ENCODE data around the gene TRIM46. TPM values are rescaled to one million over a fixed set of nuclear protein-coding genes. Genes with fewer than 3 reads are reported as not detected.
"Not testable (repeated sequence)": the region's sequence is repeated elsewhere in the genome, so short reads cannot be mapped to it uniquely, and the experiment has no call there.

TRIM46 gene
- polyA plus RNA-seq, 3 donors: 0.13 TPM; not detected in 2

DNA sequence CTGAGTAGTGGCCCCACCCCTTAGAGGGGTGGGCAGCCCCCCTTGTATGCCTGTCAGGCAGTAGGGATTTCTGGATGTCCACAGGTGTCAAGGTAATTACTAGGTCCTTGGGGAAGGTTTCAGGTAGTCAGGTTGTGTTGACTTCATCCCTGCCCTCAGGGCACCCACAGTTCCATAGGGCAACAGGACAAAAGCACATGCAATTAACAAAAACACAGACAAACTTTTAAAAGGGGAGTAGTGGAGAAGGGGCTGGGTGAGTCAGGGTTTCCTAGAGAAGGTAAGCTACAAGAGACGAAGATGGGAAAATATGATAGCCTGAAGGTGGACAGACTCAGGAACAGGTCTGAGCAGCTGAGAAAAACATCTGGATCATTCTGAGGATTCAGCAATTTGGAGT lies 14.7 kb upstream of the TRIM46 start:
- Histone ChIP-seq H3K27ac (ENCODE audit: low read depth in 1 of 2, low read length in 2 of 2) (no peak overlapping the region), H3K79me2 (ENCODE audit: insufficient read depth, low read length) (no peaks in the 10 kb centered on the region), H3K27me3 (ENCODE audit: control insufficient read depth in 2 of 2, insufficient read depth in 2 of 2, low read length in 2 of 2) (no peaks in the 10 kb centered on the region), H3K4me1 (ENCODE audit: control insufficient read depth in 1 of 2, insufficient read depth in 2 of 2, low read length in 2 of 2) (no peaks in the 10 kb centered on the region), H3K4me3 (replicated peaks in 1 of 3; ENCODE audit: low read depth in 2 of 3, low read length in 3 of 3) (no peak overlapping the region), H4K20me1 (ENCODE audit: insufficient read depth, low read length) (no peaks in the 10 kb centered on the region), H3K9ac (ENCODE audit: insufficient read depth, low read length, poor library complexity, severe bottlenecking) (no peak overlapping the region), H3K36me3 (replicated peaks in 1 of 2; ENCODE audit: control insufficient read depth in 1 of 2, insufficient read depth in 2 of 2, low read length in 2 of 2) (no peaks in the 10 kb centered on the region), H3K4me2 (replicated peaks; ENCODE audit: extremely low read depth, low read length, poor library complexity, severe bottlenecking) (no peak overlapping the region), H3K9me3 (replicated peaks in 1 of 2; ENCODE audit: control insufficient read depth in 1 of 2, insufficient read depth in 1 of 2, low read length in 2 of 2) (no peaks in the 10 kb centered on the region), H2AFZ (ENCODE audit: insufficient read depth, low read depth, low read length, poor library complexity, severe bottlenecking) (no peak overlapping the region)
- Mint-ChIP-seq H3K27me3 (ENCODE audit: low read depth in 3 of 3) (no peaks in the 10 kb centered on the region), H3K36me3 (no peaks in the 10 kb centered on the region), H3K27ac (no peak overlapping the region), H3K4me3 (no peak overlapping the region), H3K4me1 (peaks cover 3% of the 10 kb centered on the region), H3K9me3 (no peaks in the 10 kb centered on the region)
- intact Hi-C loops (cut with micrococcal nuclease): no loop called here
- no peak for DNase-seq
- 91% methylated on average over 1 of the region's 1 CpG for WGBS (ENCODE audit: insufficient coverage)
- TF ChIP-seq, protein P1, sequence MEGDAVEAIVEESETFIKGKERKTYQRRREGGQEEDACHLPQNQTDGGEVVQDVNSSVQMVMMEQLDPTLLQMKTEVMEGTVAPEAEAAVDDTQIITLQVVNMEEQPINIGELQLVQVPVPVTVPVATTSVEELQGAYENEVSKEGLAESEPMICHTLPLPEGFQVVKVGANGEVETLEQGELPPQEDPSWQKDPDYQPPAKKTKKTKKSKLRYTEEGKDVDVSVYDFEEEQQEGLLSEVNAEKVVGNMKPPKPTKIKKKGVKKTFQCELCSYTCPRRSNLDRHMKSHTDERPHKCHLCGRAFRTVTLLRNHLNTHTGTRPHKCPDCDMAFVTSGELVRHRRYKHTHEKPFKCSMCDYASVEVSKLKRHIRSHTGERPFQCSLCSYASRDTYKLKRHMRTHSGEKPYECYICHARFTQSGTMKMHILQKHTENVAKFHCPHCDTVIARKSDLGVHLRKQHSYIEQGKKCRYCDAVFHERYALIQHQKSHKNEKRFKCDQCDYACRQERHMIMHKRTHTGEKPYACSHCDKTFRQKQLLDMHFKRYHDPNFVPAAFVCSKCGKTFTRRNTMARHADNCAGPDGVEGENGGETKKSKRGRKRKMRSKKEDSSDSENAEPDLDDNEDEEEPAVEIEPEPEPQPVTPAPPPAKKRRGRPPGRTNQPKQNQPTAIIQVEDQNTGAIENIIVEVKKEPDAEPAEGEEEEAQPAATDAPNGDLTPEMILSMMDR (IDR thresholded peaks at IDR 0.05): no peak

- Mint-ChIP-seq H3K4me3 (no peak overlapping the region), H3K27ac (no peak overlapping the region), H3K27me3 (ENCODE audit: low read depth in 3 of 3) (no peaks in the 10 kb centered on the region), H3K4me1 (peaks cover 3% of the 10 kb centered on the region), H3K9me3 (peaks cover 0 to 8% (median 6%) of the 10 kb centered on the region in 7 donors), H3K36me3 (no peaks in the 10 kb centered on the region)
- DNase-seq: no peak
- H3K27ac ChIP-seq (ENCODE audit: low read depth in 1 of 2, low read length in 2 of 2): no peak overlapping the region
- no peaks in the 10 kb centered on the region for H3K9me3 ChIP-seq (replicated peaks in 1 of 2; ENCODE audit: control insufficient read depth in 1 of 2, insufficient read depth in 1 of 2, low read length in 2 of 2)
- H3K27me3 ChIP-seq (ENCODE audit: control insufficient read depth in 2 of 2, insufficient read depth in 2 of 2, low read length in 2 of 2): no peaks in the 10 kb centered on the region
- H3K79me2 ChIP-seq (ENCODE audit: insufficient read depth, low read length): no peaks in the 10 kb centered on the region
- H3K4me1 ChIP-seq (ENCODE audit: control insufficient read depth in 1 of 2, insufficient read depth in 2 of 2, low read length in 2 of 2): no peaks in the 10 kb centered on the region
- no peak overlapping the region for H3K4me3 ChIP-seq (replicated peaks in 1 of 3; ENCODE audit: low read depth in 2 of 3, low read length in 3 of 3)
- no peak overlapping the region for H2AFZ ChIP-seq (ENCODE audit: insufficient read depth, low read depth, low read length, poor library complexity, severe bottlenecking)
- H4K20me1 ChIP-seq (ENCODE audit: insufficient read depth, low read length): no peaks in the 10 kb centered on the region
- H3K36me3 ChIP-seq (replicated peaks in 1 of 2; ENCODE audit: control insufficient read depth in 1 of 2, insufficient read depth in 2 of 2, low read length in 2 of 2): no peaks in the 10 kb centered on the region
- H3K9ac ChIP-seq (ENCODE audit: insufficient read depth, low read length, poor library complexity, severe bottlenecking): no peak overlapping the region
- TF ChIP-seq, protein P1 (IDR thresholded peaks at IDR 0.05): no peak
- 53% methylated on average over 6 of the region's 8 CpGs for WGBS (ENCODE audit: insufficient coverage)
- intact Hi-C loops (cut with micrococcal nuclease): loop anchor here in 1 of 2 donors (5.0 kb wide), 1 partner anchor 33 kb away; the partner anchor contains the start of gene EFNA1
- H3K4me2 ChIP-seq (replicated peaks; ENCODE audit: extremely low read depth, low read length, poor library complexity, severe bottlenecking): no peak overlapping the region
These were observed 13.5 kb upstream of the TRIM46 start for GRCh38 chr1:155160128-155160527.

DNA sequence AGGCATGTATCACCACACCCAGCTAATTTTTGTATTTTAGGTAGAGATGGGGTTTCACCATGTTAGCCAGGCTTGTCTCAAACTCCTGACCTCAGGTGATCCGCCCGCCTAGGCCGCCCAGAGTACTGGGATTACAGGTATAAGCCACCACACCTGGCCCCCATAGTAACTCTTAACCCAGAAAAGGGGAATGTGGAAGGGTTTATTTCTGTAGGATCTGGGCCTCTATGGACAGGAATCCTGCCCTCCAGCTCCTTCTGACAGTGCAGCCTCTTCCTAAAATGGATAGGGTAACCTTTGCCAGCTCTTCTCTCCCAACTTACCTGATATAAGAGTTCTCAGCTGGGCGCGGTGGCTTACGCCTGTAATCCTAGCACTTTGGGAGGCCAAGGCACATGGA lies 11.0 kb upstream of the TRIM46 start:
- H3K9ac ChIP-seq (ENCODE audit: insufficient read depth, low read length, poor library complexity, severe bottlenecking); H2AFZ ChIP-seq (ENCODE audit: insufficient read depth, low read depth, low read length, poor library complexity, severe bottlenecking); H3K36me3 ChIP-seq (replicated peaks in 1 of 2; ENCODE audit: control insufficient read depth in 1 of 2, insufficient read depth in 2 of 2, low read length in 2 of 2); H3K27ac ChIP-seq (ENCODE audit: low read depth in 1 of 2, low read length in 2 of 2); H3K36me3 Mint-ChIP-seq; H3K4me3 ChIP-seq (replicated peaks in 1 of 3; ENCODE audit: low read depth in 2 of 3, low read length in 3 of 3); H3K4me3 Mint-ChIP-seq; H3K9me3 ChIP-seq (replicated peaks in 1 of 2; ENCODE audit: control insufficient read depth in 1 of 2, insufficient read depth in 1 of 2, low read length in 2 of 2); H3K27ac Mint-ChIP-seq; H3K79me2 ChIP-seq (ENCODE audit: insufficient read depth, low read length); DNase-seq; H4K20me1 ChIP-seq (ENCODE audit: insufficient read depth, low read length); H3K4me2 ChIP-seq (replicated peaks; ENCODE audit: extremely low read depth, low read length, poor library complexity, severe bottlenecking): not testable (repeated sequence)
- WGBS (ENCODE audit: insufficient coverage): 97% methylated on average over 3 of the region's 6 CpGs
- intact Hi-C loops (cut with micrococcal nuclease): loop anchor here in 1 of 2 donors (5.0 kb wide), 1 partner anchor 35 kb away; the partner anchor contains the start of gene EFNA1
- Histone ChIP-seq H3K27me3 (ENCODE audit: control insufficient read depth in 2 of 2, insufficient read depth in 2 of 2, low read length in 2 of 2) (peaks cover 0 to 15% of the 10 kb centered on the region in 2 donors), H3K4me1 (ENCODE audit: control insufficient read depth in 1 of 2, insufficient read depth in 2 of 2, low read length in 2 of 2) (peaks cover 10 to 14% of the 10 kb centered on the region in 2 donors)
- Mint-ChIP-seq H3K4me1 (peaks cover 18% of the 10 kb centered on the region), H3K9me3 (peaks cover 0 to 11% (median 6%) of the 10 kb centered on the region in 7 donors), H3K27me3 (ENCODE audit: low read depth in 3 of 3) (peaks cover 15 to 21% (median 20%) of the 10 kb centered on the region in 3 donors)

Data from CD14-positive monocyte (primary cell).